Caco-2 (cell line): ENCODE data around the gene SPRR2F. TPM values are rescaled to one million over a fixed set of nuclear protein-coding genes. Genes with fewer than 3 reads are reported as not detected.

ENCODE experiments used
- BruUV-seq: library from RNA; stranded (reverse); fragments of 400-500 nt; replicated peaks from 2 replicates; lab custom pipeline; 2021; lab: Mats Ljungman, UMichigan
- CTCF ChIA-PET: fragments of 300-600 bp; sonication (Branson Sonifier 250); formaldehyde crosslinking; loops from one replicate; lab custom pipeline; 2022; ENCODE audit warnings: antibody characterized with exemption; lab: Charles Lee
- POLR2A ChIA-PET: fragments of 300-600 bp; sonication (Branson Sonifier 250); formaldehyde crosslinking; loops from one replicate; lab custom pipeline; 2022; ENCODE audit warnings: antibody characterized with exemption; lab: Charles Lee
- DNase-seq, 2 experiments: peaks; one replicate each; pipeline versions ENCODE4 v3.0.0 to v3.0.0-alpha.2; 2020 to 2022
- H3K27me3 ChIP-seq: replicated peaks from 2 replicates; pipeline ENCODE4 v1.6.0; 2011; ENCODE audit warnings: low read length; ENCODE audit not compliant: control insufficient read depth, insufficient read depth
- H3K36me3 ChIP-seq: 2 replicates; pipeline ENCODE4 v1.5.1; 2011; ENCODE audit warnings: low read length; ENCODE audit not compliant: control insufficient read depth, insufficient read depth
- H3K4me1 ChIP-seq: fragments of 250-450 bp; sonication (Bioruptor Pico); 2 replicates; pipeline ENCODE4 v1.5.1; 2020; ENCODE audit warnings: mild to moderate bottlenecking
- H3K4me3 ChIP-seq: 2 replicates; pipeline ENCODE4 v1.5.1; 2011; ENCODE audit warnings: low read depth, mild to moderate bottlenecking, control low read depth, low read length
- H3K9me3 ChIP-seq: fragments of 250-450 bp; sonication (Bioruptor Pico); 2 replicates; pipeline ENCODE4 v1.5.1; 2020; ENCODE audit warnings: mild to moderate bottlenecking, moderate library complexity
- H3K27ac Mint-ChIP-seq: one replicate; pipeline ENCODE4 v1.8.0; 2022; ENCODE audit warnings: mixed read lengths; ENCODE audit not compliant: unreplicated experiment
- H3K27me3 Mint-ChIP-seq: one replicate; pipeline ENCODE4 v1.8.0; 2022; ENCODE audit warnings: mixed read lengths; ENCODE audit not compliant: insufficient read depth, unreplicated experiment
- H3K36me3 Mint-ChIP-seq: one replicate; pipeline ENCODE4 v1.8.0; 2022; ENCODE audit warnings: mild to moderate bottlenecking, mixed read lengths; ENCODE audit not compliant: insufficient read depth, unreplicated experiment
- H3K4me1 Mint-ChIP-seq: one replicate; pipeline ENCODE4 v1.8.0; 2022; ENCODE audit warnings: low read depth, mixed read lengths; ENCODE audit not compliant: unreplicated experiment
- H3K4me3 Mint-ChIP-seq: one replicate; pipeline ENCODE4 v1.8.0; 2022; ENCODE audit warnings: mild to moderate bottlenecking, moderate library complexity, mixed read lengths; ENCODE audit not compliant: unreplicated experiment
- H3K9me3 Mint-ChIP-seq: one replicate; pipeline ENCODE4 v1.8.0; 2022; ENCODE audit warnings: mixed read lengths; ENCODE audit not compliant: unreplicated experiment
- intact Hi-C: fragments of 100-400 bp; cut with micrococcal nuclease; formaldehyde crosslinking; loops from one replicate; pipeline ENCODE4 v1.10.0; 2022; ENCODE audit not compliant: unreplicated experiment
- total RNA-seq: library from RNA; stranded (reverse); gene quantifications from 2 replicates; pipeline ENCODE4 v1.2.3, GENCODE V29; 2022
- TF ChIP-seq, protein P1 (sequence below), 2 experiments: fragments of 200-600 bp in 1 of 2; IDR thresholded peaks; 1 replicate in 1 of 2; 2 replicates in 1 of 2; pipeline versions ENCODE4 v1.5.1 to v1.8.0; 2011 to 2022; ENCODE audit warnings: antibody characterized with exemption in 1 of 2, control low read depth in 1 of 2, inconsistent platforms in 1 of 2, low read depth in 1 of 2, low read length in 1 of 2, mild to moderate bottlenecking in 1 of 2, moderate library complexity in 1 of 2; ENCODE audit not compliant: insufficient read depth in 1 of 2, severe bottlenecking in 1 of 2, unreplicated experiment in 1 of 2

Gene SPRR2F
- total RNA-seq, 1 experiment from 2014 or later: not detected

DNA sequence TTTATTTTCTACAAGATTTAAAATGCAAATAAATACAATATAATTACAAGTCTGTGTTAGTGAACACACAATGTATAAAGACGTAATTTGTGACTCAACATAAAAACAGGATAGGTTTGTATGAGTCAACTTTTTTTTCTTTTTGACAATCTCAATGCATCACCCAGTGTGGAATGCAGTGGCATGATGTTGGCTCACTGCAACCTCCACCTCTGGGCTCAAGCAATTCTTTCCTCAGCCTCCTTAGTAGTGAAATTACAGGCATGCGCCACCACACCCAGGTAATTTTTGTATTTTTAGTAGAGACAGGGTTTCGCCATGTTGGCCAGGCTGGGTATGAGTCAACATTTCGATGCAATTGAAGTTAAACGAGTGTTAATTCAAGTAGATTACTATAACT is 13.1 kb downstream of the SPRR2F start:
- DNase-seq: no peak
- Mint-ChIP-seq H3K4me1 (no peaks in the 10 kb centered on the region), H3K27ac (no peak overlapping the region), H3K27me3 (peaks cover 22% of the 10 kb centered on the region), H3K9me3 (no peaks in the 10 kb centered on the region), H3K36me3 (no peaks in the 10 kb centered on the region), H3K4me3 (no peak overlapping the region)
- H3K36me3 ChIP-seq: no peaks in the 10 kb centered on the region
- BruUV-seq: no TSS peak
- POLR2A ChIA-PET: no interaction called here
- TF ChIP-seq, protein P1, sequence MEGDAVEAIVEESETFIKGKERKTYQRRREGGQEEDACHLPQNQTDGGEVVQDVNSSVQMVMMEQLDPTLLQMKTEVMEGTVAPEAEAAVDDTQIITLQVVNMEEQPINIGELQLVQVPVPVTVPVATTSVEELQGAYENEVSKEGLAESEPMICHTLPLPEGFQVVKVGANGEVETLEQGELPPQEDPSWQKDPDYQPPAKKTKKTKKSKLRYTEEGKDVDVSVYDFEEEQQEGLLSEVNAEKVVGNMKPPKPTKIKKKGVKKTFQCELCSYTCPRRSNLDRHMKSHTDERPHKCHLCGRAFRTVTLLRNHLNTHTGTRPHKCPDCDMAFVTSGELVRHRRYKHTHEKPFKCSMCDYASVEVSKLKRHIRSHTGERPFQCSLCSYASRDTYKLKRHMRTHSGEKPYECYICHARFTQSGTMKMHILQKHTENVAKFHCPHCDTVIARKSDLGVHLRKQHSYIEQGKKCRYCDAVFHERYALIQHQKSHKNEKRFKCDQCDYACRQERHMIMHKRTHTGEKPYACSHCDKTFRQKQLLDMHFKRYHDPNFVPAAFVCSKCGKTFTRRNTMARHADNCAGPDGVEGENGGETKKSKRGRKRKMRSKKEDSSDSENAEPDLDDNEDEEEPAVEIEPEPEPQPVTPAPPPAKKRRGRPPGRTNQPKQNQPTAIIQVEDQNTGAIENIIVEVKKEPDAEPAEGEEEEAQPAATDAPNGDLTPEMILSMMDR (IDR thresholded peaks at IDR 0.05; ENCODE audit: insufficient read depth in 1 of 2, low read depth in 1 of 2, low read length in 1 of 2, severe bottlenecking in 1 of 2, unreplicated experiment in 1 of 2): no peak
- intact Hi-C loops: no loop called here
- no peak overlapping the region for H3K4me3 ChIP-seq
- no peaks in the 10 kb centered on the region for H3K9me3 ChIP-seq
- H3K4me1 ChIP-seq: no peaks in the 10 kb centered on the region
- CTCF ChIA-PET: no interaction called here
- no peaks in the 10 kb centered on the region for H3K27me3 ChIP-seq

DNA sequence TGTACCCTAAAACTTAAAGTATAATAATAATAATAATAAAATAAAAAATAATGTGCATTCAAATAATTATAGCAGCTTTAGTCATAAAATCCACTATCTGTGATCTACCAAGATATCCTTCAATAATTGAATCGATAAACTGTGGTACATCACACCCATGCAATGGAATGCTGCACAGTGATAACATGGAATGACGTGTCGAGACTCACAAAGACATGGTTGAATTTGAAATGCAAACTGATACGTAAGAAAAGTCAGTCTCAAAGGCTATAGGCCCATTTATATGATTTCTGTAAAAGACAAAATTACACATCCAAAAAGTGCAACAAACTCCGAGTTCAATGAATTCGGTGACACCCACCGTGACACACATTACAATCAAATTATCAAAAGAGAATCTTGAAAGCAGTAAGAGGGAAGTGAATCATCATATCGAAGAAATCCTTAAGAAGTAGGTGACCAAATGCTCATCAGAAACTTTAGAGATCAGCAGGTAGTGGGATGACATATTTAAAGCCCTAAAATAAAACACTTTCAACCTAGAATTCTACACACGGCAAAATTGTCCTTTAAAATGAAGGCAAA is 13.8 kb downstream of the SPRR2F start:
- H3K36me3 ChIP-seq: no peaks in the 10 kb centered on the region
- BruUV-seq: no TSS peak
- TF ChIP-seq, protein P1 (IDR thresholded peaks at IDR 0.05; ENCODE audit: insufficient read depth in 1 of 2, low read depth in 1 of 2, low read length in 1 of 2, severe bottlenecking in 1 of 2, unreplicated experiment in 1 of 2): no peak
- Mint-ChIP-seq H3K36me3 (no peaks in the 10 kb centered on the region), H3K27me3 (peaks cover 22% of the 10 kb centered on the region), H3K9me3 (no peaks in the 10 kb centered on the region), H3K4me3 (no peak overlapping the region), H3K4me1 (no peaks in the 10 kb centered on the region), H3K27ac (no peak overlapping the region)
- POLR2A ChIA-PET: no interaction called here
- H3K9me3 ChIP-seq: no peaks in the 10 kb centered on the region
- intact Hi-C loops: loop anchor here (10.0 kb wide), 1 partner anchor 95 kb away; no protein-coding TSS in a partner anchor
- no peaks in the 10 kb centered on the region for H3K27me3 ChIP-seq
- H3K4me3 ChIP-seq: no peak overlapping the region
- CTCF ChIA-PET: no interaction called here
- no peak for DNase-seq
- no peaks in the 10 kb centered on the region for H3K4me1 ChIP-seq

DNA sequence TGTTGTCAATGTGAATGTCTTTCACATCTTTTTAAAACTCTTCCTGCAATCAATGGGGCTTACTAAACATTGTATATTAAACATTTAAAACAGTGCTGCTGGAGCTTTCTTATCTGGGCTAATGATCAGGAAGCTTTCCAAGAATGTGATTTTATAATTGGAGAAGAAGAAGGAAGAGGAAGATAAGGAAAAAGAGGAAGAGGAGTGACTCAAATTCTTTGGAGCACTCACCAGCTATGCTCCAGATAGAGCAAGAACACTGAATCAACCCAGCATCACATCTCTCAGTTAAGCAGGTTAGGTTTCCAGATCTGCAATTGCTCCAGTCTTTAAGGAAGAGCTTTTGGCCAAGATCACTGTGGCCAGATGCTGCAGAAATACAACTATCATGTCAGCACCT is 17.6 kb downstream of the SPRR2F start:
- H3K4me3 Mint-ChIP-seq: no peak overlapping the region
- Histone ChIP-seq H3K27me3 (no peaks in the 10 kb centered on the region; the same call in none of the 2 replicates), H3K4me1 (no peaks in the 10 kb centered on the region), H3K36me3 (no peaks in the 10 kb centered on the region), H3K9me3 (no peaks in the 10 kb centered on the region), H3K4me3 (no peak overlapping the region)
- DNase-seq: no peak
- no peaks in the 10 kb centered on the region for H3K9me3 Mint-ChIP-seq
- ChIA-PET CTCF (interaction anchor here (1.5 kb wide), 1 partner anchor 442 kb away, joined by 3 read pairs; no protein-coding TSS in a partner anchor), POLR2A (no interaction called here)
- H3K4me1 Mint-ChIP-seq: no peaks in the 10 kb centered on the region
- H3K36me3 Mint-ChIP-seq: no peaks in the 10 kb centered on the region
- peaks cover 14% of the 10 kb centered on the region for H3K27me3 Mint-ChIP-seq
- TF ChIP-seq, protein P1 (IDR thresholded peaks at IDR 0.05; ENCODE audit: insufficient read depth in 1 of 2, low read depth in 1 of 2, low read length in 1 of 2, severe bottlenecking in 1 of 2, unreplicated experiment in 1 of 2): no peak
- BruUV-seq: no TSS peak
- no peak overlapping the region for H3K27ac Mint-ChIP-seq
- intact Hi-C loops: loop anchor here (10.0 kb wide), 1 partner anchor 99 kb away; no protein-coding TSS in a partner anchor
